ENCODE data around the gene EMILIN2.

Gene EMILIN2

GRCh38 chr18:2905854-2906703 lies 59.3 kb downstream of the EMILIN2 start:
- no peaks in the 10 kb centered on the region for H3K36me3 ChIP-seq (ENCODE audit: control insufficient read depth, low read length)
- TF ChIP-seq EZH2phosphoT487 (IDR thresholded peaks at IDR 0.05; ENCODE audit: borderline replicate concordance, low read length) (no peak), CTCF (IDR thresholded peaks at IDR 0.05; ENCODE audit: low read depth, low read length, poor library complexity, severe bottlenecking) (no peak)
- H3F3A ChIP-seq (ENCODE audit: control insufficient read depth, insufficient read depth), result no peaks in the 10 kb centered on the region
- H3K79me2 ChIP-seq (ENCODE audit: control insufficient read depth, low read length), result no peaks in the 10 kb centered on the region
- H3K9me3 ChIP-seq (ENCODE audit: control insufficient read depth, insufficient read depth, low read length), result no peaks in the 10 kb centered on the region
- H3K4me3 ChIP-seq (ENCODE audit: low read length), result peak overlapping the region; percentile 69
- H3K27me3 ChIP-seq (ENCODE audit: control insufficient read depth, low read length), result peaks cover 34% of the 10 kb centered on the region
- no peaks in the 10 kb centered on the region for H4K20me1 ChIP-seq (ENCODE audit: control insufficient read depth, insufficient read depth, low read depth, low read length)
- peaks cover 16% of the 10 kb centered on the region for H3K4me1 ChIP-seq (ENCODE audit: control insufficient read depth, low read length)
- H3K27ac ChIP-seq (ENCODE audit: low read depth, low read length), result no peak overlapping the region
- peak overlapping the region; percentile 57 for H3K4me2 ChIP-seq (ENCODE audit: low read length)
- no peaks in the 10 kb centered on the region for H3K9me2 ChIP-seq (replicated peaks; ENCODE audit: control insufficient read depth, low read length)

GRCh38 chr18:2906704-2907549 lies 60.1 kb downstream of the EMILIN2 start:
- H3K27ac ChIP-seq (ENCODE audit: low read depth, low read length), result no peak overlapping the region
- no peaks in the 10 kb centered on the region for H3K9me3 ChIP-seq (ENCODE audit: control insufficient read depth, insufficient read depth, low read length)
- H3K4me2 ChIP-seq (ENCODE audit: low read length), result peak overlapping the region; percentile 57
- H3K4me3 ChIP-seq (ENCODE audit: low read length), result peak overlapping the region; percentile 69
- no peaks in the 10 kb centered on the region for H4K20me1 ChIP-seq (ENCODE audit: control insufficient read depth, insufficient read depth, low read depth, low read length)
- H3K27me3 ChIP-seq (ENCODE audit: control insufficient read depth, low read length), result peaks cover 34% of the 10 kb centered on the region
- no peaks in the 10 kb centered on the region for H3K79me2 ChIP-seq (ENCODE audit: control insufficient read depth, low read length)
- TF ChIP-seq EZH2phosphoT487 (IDR thresholded peaks at IDR 0.05; ENCODE audit: borderline replicate concordance, low read length) (no peak), CTCF (IDR thresholded peaks at IDR 0.05; ENCODE audit: low read depth, low read length, poor library complexity, severe bottlenecking) (peak; percentile 22)
- no peaks in the 10 kb centered on the region for H3F3A ChIP-seq (ENCODE audit: control insufficient read depth, insufficient read depth)
- H3K36me3 ChIP-seq (ENCODE audit: control insufficient read depth, low read length), result no peaks in the 10 kb centered on the region
- H3K9me2 ChIP-seq (replicated peaks; ENCODE audit: control insufficient read depth, low read length), result no peaks in the 10 kb centered on the region
- H3K4me1 ChIP-seq (ENCODE audit: control insufficient read depth, low read length), result peaks cover 16% of the 10 kb centered on the region

GRCh38 chr18:2907550-2908135 lies 60.8 kb downstream of the EMILIN2 start:
- H3K4me2 ChIP-seq (ENCODE audit: low read length), result peak overlapping the region; percentile 57
- H3K9me2 ChIP-seq (replicated peaks; ENCODE audit: control insufficient read depth, low read length), result no peaks in the 10 kb centered on the region
- H3K27me3 ChIP-seq (ENCODE audit: control insufficient read depth, low read length), result peaks cover 34% of the 10 kb centered on the region
- no peaks in the 10 kb centered on the region for H3K9me3 ChIP-seq (ENCODE audit: control insufficient read depth, insufficient read depth, low read length)
- no peaks in the 10 kb centered on the region for H3K79me2 ChIP-seq (ENCODE audit: control insufficient read depth, low read length)
- no peak for TF ChIP-seq CTCF (IDR thresholded peaks at IDR 0.05; ENCODE audit: low read depth, low read length, poor library complexity, severe bottlenecking)
- H3F3A ChIP-seq (ENCODE audit: control insufficient read depth, insufficient read depth), result no peaks in the 10 kb centered on the region
- no peaks in the 10 kb centered on the region for H3K36me3 ChIP-seq (ENCODE audit: control insufficient read depth, low read length)
- no peak overlapping the region for H3K27ac ChIP-seq (ENCODE audit: low read depth, low read length)
- H3K4me1 ChIP-seq (ENCODE audit: control insufficient read depth, low read length), result peaks cover 16% of the 10 kb centered on the region
- no peaks in the 10 kb centered on the region for H4K20me1 ChIP-seq (ENCODE audit: control insufficient read depth, insufficient read depth, low read depth, low read length)
- peak overlapping the region; percentile 69 for H3K4me3 ChIP-seq (ENCODE audit: low read length)
